ENCODE measurements around the gene PTPN7. TPM values are rescaled to one million over a fixed set of nuclear protein-coding genes. Genes with fewer than 3 reads are reported as not detected.

Gene PTPN7
- total and polyA plus RNA-seq, 2 of the 13 experiments (the other 11 are each of a cell fraction or from before 2014, with no cell fraction given) = not detected

- TF ChIP-seq DBP (CRISPR knock-in tag; IDR thresholded peaks at IDR 0.05; ENCODE audit: not compliant biosample characterization) (no peak), ZNF564 (CRISPR knock-in tag; IDR thresholded peaks at IDR 0.05) (no peak), ZNF724P (CRISPR knock-in tag; IDR thresholded peaks at IDR 0.05; ENCODE audit: borderline replicate concordance) (no peak), ZNF317 (CRISPR knock-in tag; IDR thresholded peaks at IDR 0.05) (no peak), REL (CRISPR knock-in tag; conservative IDR thresholded peaks at IDR 0.05) (no peak), AFF4 (CRISPR knock-in tag; IDR thresholded peaks at IDR 0.05) (no peak), ATAD3A (CRISPR knock-in tag; IDR thresholded peaks at IDR 0.05) (no peak), ZNF781 (CRISPR knock-in tag; IDR thresholded peaks at IDR 0.05; ENCODE audit: borderline replicate concordance, not compliant biosample characterization) (no peak), CCDC6 (CRISPR knock-in tag; IDR thresholded peaks at IDR 0.05) (no peak), DZIP1 (CRISPR knock-in tag; IDR thresholded peaks at IDR 0.05) (no peak), ZNF337 (CRISPR knock-in tag; IDR thresholded peaks at IDR 0.05; ENCODE audit: borderline replicate concordance, low read depth) (no peak), PRPF4 (IDR thresholded peaks at IDR 0.05; ENCODE audit: low read depth, low read length, poor library complexity, severe bottlenecking) (no peak), IRF2 (CRISPR knock-in tag; IDR thresholded peaks at IDR 0.05) (no peak), HBP1 (CRISPR knock-in tag; IDR thresholded peaks at IDR 0.05; ENCODE audit: low read depth) (no peak), ZNF747 (CRISPR knock-in tag; IDR thresholded peaks at IDR 0.05; ENCODE audit: borderline replicate concordance) (no peak), RBM39 (IDR thresholded peaks at IDR 0.05; ENCODE audit: low read depth, low read length, poor library complexity, severe bottlenecking) (no peak), ZFP90 (CRISPR knock-in tag; IDR thresholded peaks at IDR 0.05; ENCODE audit: borderline replicate concordance) (no peak), TERF1 (CRISPR knock-in tag; IDR thresholded peaks at IDR 0.05) (no peak), PAX8 (CRISPR knock-in tag; IDR thresholded peaks at IDR 0.05; ENCODE audit: borderline replicate concordance) (no peak)
Measured at GRCh38 chr1:202144402-202145067, 15.9 kb downstream of the PTPN7 start, which contains the start of gene ARL8A (continued).
